Transverse colon (tissue), 4 donors: ENCODE results near the gene C10orf90.

Experiments used
- CTCF ChIP-seq, 5 experiments: fragments of 200-600 bp in 3 of 5; fragments of 450-650 bp in 2 of 5; sonication (generic) in 3 of 5; IDR thresholded peaks; 1 replicate in 2 of 5; 2 replicates in 3 of 5; pipeline ENCODE4 v1.5.1; 2016 to 2017; ENCODE audit warnings: antibody characterized with exemption in 5 of 5, inconsistent platforms in 3 of 5, mild to moderate bottlenecking in 2 of 5, moderate library complexity in 1 of 5
- EP300 ChIP-seq: sonication (generic); formaldehyde crosslinking; IDR thresholded peaks from one replicate; pipeline ENCODE4 v1.6.1; 2017; ENCODE audit warnings: antibody characterized with exemption, low read depth
- POLR2A ChIP-seq: fragments of 450-650 bp; IDR thresholded peaks from one replicate; pipeline ENCODE4 v1.6.1; 2016; ENCODE audit warnings: antibody characterized with exemption, mild to moderate bottlenecking, moderate library complexity
- POLR2AphosphoS5 ChIP-seq, 3 donors: sonication (generic); formaldehyde crosslinking; IDR thresholded peaks; one replicate each; pipeline ENCODE4 v1.6.1; 2016; ENCODE audit warnings: antibody characterized with exemption in 3 of 3

GRCh38 chr10:126400641-126401040, 269.9 kb downstream of the C10orf90 start:
- no peak for TF ChIP-seq CTCF (IDR thresholded peaks at IDR 0.05)
- no peak for TF ChIP-seq POLR2A
- TF ChIP-seq POLR2AphosphoS5 (IDR thresholded peaks at IDR 0.05), result no peak
- TF ChIP-seq EP300, result no peak
